GM19455 (cell line): ENCODE measurements around the gene SDK2.

Experiments used
- ATAC-seq: cut with Tn5 transposase; IDR thresholded peaks from one replicate; pipeline ENCODE4 v1.9.1; 2021; ENCODE audit not compliant: unreplicated experiment

Gene SDK2

DNA sequence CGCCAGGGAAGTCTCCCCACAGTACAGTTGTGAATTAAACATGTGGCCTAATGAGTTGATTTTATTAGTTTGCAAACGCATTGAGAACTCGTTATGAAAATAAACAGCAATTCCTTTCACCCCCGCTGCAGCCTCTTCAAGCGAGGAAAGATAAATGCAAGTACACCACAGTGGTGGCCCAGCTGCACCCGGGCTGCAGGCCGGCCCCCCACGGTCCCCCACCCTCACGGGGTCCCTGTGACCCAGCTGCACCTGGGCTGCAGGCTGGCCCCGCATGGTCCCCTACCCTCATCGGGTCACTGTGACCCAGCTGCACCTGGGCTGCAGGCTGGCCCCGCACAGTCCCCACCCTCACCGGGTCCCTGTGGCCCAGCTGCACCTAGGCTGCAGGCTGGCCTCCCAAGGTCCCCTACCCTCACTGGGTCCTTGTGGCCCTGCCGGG is 32.2 kb downstream of the SDK2 start:
- no peak for ATAC-seq

DNA sequence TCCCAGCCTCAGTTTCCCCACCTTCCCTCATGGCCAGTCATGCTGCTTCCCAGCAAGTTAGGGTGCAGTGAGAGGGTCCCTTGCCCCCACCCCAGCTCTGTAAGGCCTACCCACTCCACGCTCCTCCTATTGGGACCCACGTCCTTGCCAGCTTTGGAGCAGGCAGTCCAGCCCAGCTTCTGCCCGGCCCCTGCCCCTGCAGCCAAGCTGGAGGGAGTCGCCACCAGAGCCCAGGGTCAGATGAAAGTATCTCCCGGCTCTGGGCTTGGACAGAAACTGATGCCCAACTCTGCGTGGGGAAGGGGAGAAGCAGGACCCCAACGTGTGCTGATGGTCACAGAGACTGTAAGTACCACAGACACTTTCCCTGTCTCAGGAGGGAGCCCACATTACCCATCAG is 32.6 kb downstream of the SDK2 start:
- ATAC-seq, result no peak

DNA sequence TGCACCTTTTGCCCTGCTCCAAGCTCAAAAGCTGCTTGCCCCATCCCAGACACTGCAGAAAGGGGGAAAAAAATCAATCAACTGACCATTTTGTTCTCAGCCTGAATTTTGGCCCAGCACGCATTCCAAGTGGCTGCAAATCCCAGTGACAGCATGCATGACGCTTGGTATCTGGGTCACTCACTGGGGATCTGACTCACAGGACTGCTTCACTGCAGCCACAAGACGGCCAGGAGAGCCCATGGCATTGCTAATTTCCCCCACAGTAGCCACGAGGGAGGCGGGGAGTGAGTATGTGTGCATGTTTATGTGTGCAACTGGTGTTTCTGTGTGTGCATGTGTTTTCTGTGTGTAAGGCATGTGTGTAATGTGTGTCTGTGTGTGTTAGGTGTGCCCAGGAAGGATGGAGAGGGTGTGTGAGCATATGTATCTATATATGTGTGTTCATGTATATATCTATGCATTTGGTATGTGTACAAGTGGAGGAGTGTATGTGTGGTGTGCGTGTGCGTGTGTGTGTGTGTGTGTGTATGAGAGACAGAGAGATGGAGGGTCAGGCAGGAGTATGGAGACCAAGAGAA is 33.8 kb downstream of the SDK2 start:
- no peak for ATAC-seq

DNA sequence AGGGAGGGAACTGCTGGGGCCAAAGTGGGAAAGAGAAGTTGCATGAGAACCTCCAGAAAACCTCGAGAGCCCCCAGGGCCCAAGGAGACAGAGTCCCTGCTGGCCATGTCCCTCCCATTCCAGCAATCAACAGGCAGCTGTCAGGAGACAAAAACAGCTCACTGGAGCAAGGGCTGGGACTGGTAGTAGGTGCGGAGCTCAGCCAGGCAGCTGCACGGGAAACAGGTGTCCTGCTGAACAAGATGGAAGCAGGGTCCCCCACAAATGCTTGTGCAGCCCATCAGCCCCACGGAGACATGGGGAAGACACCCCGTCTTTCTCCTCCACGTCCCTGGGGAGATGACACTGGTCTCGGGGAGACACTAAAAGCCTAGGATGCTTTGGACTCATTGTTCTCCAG is 34.5 kb downstream of the SDK2 start:
- no peak for ATAC-seq

DNA sequence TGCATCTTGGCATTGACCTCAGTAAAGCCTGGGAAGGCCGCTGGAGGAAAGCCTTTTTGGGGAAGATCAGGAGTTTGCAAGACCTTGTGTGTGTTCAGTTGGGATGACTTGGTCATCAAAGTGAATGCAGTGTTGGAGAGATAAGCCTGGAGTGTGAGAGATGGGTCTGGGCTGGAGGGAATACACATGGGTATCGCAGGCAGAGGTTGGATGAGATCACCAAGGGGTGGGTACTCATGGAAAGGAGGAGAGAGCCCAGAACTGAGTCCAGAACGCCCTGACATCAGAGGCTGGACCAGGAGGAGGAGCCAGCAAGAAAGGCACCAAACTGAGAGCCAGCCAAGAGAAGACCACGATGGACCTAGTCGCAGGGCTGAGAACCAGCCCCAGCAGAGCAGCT is 35.2 kb downstream of the SDK2 start:
- ATAC-seq, result no peak

DNA sequence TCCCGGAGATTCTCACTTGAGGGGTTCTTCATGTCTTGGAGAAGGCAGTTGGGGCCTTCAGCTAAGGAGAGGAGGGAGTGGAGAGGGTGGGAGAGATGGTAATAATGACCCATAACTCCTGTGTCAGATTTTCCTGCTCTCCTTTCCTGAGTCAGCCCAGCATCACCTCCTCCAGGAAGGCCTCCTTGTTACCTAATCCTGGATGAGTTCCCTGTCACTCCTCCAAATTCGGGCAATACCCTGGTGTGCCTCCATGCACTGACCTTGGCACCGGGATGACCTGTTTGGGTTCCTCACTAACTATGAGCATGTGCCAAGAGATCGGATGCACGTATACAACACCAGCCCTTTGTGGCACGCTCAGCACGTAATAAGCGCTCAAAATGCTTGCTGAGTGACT is 38.8 kb downstream of the SDK2 start:
- no peak for ATAC-seq

DNA sequence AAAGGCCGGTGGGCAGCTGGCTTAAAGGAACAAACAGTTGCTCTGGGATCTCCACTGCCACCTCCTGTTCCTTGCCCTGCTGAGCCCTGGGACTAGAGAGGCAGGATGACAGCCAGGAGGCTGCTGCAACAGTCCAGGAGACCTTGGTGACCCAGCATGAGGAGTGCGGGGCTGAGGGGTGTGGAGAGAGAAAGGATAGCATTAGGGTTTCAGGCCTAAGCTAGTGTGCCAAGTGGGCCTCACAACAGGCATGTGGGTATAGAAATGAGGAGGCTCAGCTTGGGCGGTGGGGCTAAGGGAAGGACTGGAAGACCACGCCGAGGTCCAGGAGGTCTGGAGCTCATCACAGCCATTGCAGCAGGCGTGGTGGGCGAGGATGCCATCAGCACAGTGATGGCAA is 39.8 kb downstream of the SDK2 start:
- no peak for ATAC-seq

DNA sequence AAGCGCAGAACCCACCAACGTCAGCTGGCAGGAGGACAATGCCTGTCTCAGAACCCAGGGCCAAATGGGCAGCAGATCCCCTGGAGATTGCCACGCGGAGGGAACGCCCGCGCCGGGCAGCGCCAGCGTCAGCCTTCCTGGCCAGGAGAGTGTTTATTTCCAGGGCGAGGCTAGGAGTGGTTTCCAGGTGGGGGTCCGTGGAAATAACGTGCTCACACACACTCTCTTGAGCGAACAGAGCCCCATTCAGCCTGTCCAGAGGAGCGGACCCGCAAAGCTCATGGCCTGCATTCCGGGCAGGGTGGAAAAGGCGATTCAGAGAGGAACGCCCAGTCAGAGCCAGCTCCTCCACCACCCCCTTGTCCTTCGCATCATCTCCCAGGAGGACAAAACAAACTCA is 40.3 kb downstream of the SDK2 start:
- ATAC-seq, result no peak

DNA sequence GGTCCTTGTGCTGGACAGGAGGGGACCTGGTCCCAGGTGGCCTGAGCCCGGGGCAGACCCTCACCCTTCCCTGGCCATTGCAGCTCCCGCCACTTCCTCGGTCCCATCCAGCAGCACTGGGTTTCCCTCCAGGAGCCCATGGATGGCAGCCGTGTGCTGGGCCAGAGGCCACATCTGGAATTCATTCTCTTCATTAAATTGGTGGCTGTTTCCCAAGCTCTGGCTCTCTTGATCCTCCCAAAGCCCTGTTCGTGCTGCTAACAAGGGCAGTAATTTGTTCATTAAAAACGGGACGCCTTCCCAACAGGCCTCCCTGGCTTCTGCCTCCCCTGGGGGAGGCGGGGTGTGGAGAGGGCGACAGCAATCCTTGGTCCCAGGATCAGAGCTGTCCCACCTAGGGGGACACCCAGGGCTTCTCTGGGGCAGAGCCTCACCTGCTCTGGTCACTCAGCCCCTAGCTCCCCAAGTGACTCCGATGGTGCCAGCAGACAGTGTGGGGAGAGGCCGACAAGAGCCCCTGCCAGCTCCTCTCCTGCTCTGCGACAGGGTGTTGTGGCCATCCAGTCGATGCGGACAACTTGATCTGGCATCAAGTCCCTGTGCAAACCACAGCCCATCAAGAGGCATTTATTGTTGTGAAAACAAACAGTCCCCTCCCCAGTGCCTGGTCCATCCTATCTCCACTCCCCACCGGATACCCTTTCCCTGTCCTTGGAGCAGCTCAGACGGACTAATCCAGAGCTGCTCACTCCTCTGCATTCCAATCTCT is 44.0 kb downstream of the SDK2 start:
- no peak for ATAC-seq

DNA sequence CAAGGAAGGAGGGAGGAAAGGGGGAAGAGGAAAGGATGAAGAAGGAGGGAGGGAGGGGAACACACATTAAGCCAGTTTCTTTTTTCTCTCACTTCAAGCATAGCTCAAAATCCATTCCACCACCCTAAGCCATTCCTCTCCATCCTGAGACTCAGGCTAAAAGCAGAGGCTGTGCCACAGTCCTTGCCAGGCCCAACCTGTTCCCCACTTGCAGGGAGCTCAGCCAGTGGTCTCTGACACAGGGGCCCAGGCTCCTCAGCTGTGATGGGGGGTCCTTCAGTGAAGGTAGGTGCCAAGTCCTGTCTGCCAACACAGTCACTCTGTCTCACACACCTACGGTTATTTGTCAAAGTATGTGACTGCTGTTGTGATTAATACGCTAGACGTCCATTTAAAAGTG is 44.6 kb downstream of the SDK2 start:
- ATAC-seq, result no peak

DNA sequence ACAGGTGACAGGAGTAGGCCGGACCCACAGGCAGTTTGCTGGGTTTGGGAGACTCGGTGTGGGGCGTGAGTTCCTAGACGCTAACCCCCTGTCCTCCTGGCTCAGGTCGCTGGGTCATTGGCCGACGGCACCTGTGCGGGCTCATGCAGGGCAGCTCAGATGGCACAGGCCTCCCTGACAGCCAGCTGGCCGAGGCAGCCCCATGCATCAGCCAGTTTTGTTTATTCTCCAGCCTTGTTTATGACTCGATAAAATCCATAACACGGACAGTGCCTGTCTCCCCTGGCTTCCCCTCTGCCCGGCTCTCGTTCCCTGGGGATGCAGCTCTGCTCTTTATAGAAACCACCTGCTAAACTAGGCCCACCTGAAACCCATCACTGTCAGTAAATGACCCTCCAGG is 46.0 kb downstream of the SDK2 start:
- no peak for ATAC-seq

DNA sequence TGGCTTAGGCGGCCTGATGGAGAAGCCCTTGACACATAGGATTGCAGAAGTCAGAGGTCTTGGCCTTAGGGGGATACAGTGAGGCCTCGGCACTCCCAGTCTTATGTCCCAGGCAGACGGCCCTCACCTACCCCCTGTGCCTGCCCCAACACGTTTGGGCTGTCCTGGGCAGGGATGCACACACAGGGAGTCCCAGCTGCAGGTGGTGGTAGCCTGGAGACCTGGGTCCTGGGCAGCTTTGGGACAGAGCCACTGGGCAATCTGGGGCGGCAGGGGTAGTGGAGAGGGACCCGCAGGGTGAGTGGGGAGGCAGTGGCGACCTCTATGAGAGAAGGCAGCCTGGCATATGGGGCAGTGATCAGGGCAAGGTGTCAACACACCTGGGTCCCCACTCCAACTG is 48.3 kb downstream of the SDK2 start:
- ATAC-seq, result no peak

DNA sequence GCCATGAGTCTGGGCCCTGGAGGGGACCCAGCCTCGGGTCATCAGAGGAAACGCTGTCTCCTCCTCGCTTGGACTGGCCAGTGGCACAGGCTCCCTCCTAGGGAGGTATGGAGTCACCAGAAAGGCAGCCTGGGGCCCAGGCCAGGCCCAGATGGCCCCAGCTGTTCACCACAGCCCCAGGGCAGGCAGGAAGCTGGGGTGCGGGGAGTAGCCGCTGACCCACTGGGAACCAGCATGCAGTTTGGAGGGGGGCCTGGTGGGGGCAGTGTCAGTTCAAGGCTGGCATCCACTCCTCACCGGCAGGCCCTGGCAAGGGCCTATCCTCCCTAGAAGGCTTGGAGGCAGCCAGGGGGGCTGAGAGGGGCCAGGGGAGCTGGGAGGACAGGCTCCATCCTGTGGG is 48.8 kb downstream of the SDK2 start:
- ATAC-seq, result no peak

DNA sequence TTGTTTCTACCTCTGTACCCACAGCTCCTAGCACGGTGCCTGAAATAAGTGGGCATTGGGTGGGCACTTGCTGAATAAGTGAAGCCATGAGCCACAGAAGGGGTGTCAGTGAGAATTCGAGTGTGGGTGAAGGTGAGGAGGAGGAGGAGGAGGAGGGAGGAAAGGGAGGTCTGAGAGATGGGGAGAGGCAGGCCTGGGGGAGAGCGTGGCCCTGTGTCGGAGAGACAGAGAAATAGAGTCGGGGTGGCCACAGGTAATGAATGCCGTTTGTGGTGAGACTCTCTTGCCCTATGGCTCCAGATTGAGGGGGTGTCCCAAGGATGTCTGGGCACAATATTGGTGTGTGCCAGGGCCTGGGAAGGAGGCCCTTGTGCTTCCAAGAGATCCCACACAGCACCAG is 49.2 kb downstream of the SDK2 start:
- ATAC-seq, result no peak

DNA sequence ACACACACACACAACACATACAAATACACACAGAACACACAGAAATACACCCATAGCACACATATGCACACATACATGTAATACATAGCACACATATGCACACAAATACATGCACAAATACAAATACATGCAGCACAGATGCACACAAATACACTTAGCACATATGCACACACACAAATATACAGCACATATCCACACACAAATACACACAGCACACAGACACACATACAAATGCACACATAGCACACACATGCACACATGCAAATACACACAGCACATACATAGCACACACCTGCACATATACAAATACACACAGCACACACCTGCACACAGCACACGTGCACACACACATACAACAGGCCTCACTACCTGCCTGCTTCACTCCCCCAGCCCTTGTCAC is 49.6 kb downstream of the SDK2 start:
- ATAC-seq, result no peak

DNA sequence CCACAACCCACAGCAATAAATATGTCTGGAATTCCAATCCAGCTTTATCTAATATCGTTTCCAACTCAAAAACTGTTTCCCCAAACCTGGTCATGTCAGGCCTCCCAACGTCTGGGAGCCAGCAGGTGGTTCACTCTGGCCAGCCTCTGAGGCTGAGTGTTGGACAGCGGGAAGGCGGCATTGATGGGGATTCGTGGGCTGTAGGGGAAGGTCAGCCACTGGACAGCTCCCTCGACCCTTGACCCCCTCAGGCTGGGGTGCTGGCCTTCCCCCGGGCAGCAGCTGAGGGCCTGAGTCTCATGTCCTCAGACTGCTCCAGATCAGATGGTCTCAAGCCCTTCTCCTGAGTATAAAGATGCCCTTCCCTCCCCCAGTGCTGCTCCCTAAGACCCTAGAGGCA is 50.2 kb downstream of the SDK2 start:
- no peak for ATAC-seq

DNA sequence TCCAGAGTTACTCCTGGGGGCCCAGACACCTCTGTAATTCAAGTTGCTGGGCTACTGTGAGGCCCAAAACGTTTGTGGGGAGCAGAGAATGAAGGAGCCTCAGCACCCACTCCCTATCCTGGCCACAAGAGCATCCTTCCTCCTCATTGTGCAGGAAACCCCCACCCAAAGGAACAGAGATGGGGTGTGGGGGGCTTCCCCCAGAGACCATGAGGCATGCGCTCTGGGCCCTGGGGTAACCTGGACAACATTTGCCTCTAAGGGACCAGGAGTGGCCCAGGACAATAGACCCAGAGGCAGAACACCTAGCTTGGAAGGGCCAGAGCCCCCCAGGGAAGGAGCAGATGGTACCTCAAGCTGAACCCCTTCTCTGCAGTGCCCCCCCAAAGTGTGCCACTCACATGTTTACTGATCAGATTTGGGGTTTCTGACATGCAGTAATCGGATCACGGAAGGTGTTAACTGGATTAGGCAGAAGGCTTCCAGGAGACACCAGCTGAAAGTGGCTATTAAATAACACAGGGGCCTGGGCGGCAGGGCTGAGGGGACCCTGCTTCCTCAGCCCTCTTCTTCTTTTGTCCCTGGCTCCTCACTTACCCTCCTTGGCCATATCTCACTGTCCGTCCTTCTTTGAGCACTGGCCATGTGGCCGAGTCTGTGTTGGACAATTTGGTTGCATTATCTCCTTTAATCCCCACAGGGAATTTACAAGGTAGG is 50.8 kb downstream of the SDK2 start:
- ATAC-seq, result no peak

DNA sequence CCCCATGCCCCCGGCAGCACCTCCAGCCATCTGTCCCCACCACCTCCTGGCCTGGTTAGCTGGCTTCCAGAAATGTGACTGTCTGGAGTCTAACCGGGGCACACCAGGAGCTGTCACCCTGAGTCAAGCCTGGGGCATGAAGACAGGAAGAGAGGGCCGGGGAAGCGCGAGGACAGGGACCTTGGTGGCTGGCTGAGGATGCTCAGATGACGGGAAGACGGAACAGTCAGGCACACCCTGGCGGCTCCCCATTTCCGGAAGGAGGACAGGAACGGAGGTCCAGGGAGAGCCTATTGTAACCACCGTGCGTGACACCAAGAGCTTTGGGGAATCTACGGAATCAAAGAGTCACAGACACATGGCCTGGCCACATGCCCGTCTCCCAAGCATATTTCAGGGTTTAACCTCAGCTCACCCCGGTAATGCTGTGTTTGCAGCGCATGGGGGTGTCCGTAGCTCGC is 51.7 kb downstream of the SDK2 start:
- ATAC-seq, result no peak

DNA sequence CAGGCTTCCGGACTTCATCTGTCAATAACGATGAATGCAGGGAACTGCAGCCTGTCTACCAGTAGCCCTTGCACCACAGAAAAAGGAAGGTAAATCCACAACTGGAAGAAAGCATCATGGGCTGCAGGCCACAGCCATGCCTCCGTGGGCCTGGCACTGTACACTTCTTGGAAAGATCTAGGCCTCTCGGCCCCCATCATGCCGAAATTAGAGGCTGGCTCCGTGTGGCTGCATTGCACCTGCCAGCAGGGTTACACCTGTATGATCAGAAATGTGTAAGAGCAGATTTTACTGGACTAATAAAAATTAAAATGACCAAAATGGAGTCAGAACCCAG is 52.2 kb downstream of the SDK2 start:
- no peak for ATAC-seq

DNA sequence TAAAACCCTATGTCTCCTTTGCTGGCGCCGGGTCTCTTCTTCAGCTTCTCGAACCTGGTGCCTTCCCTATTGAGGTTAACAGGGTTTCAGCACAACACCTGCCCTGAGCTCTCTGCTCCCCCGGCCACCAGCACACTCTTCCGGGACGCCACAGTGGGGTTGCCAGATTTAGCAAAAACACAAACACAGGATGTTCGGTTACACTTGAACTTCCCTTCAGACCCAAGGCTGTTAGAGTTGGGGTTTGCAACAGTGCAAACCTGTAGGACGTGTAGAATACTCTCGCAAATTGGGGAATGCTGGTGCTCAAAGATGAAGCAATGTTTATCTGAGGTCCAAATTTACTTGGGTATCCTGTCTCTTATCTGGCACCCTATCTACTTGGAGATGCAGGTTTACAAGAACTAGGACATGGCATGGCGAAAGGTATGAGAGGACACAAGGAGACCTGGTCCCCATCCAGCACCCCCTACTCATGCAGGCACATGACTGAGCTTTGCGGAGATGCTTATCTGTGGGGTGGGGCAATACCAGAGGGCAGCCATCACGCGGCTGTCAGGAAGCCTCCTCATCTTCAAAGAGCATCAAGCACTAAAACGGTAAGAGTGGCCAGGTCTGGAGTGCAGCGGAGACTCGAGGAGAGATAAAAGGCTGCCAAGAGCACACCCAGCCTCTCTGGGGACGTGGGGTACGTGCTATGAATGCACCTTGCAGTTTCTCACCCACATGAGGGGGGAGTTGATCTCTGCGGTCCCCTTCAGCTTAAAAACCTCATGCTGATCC is 52.8 kb downstream of the SDK2 start:
- peak; percentile 68 for ATAC-seq

DNA sequence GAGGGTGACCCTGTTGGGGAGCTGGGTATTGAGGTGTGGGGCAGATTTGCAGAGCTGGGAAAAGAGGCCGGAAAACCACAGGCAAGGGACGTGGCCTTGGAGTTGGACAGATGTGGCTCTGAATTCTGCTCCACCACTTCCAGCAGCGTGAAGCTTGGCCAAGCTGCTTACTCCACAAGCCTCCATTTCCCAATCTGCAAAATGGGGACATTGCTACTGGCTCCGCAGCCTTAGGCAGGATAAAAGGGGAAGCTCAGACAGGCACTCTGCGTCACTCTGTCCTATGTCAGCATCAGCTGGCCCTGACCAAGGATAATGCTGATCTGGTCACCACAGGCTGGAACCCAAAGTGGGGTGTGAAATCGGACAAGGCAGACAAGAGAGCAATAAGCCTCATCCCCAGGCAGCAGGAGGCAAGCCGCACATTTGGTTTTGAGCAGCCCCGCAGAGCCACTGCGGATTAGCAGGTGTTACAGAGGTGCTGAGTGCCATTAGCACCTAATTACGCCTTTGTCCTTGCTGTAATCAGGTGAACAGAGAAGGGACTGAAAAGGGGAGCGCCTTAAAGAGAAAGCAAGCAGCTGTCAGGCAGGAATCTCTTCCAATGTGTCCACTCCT is 54.8 kb downstream of the SDK2 start:
- no peak for ATAC-seq
